Lower leg skin (tissue), 4 donors: ENCODE measurements around the gene MCHR1. TPM values are rescaled to one million over a fixed set of nuclear protein-coding genes. Genes with fewer than 3 reads are reported as not detected.
A peak's percentile ranks its signal among the peaks of the same experiment; 100 is the strongest.

Experiments used
- DNase-seq, 2 donors: peaks; one replicate each; pipeline ENCODE4 v3.0.0-alpha.2; 2019; ENCODE audit warnings: low spot score in 2 of 2
- H3K4me3 ChIP-seq: fragments of 200-600 bp; sonication (generic); 2 replicates; pipeline ENCODE4 v1.5.1; 2017; ENCODE audit warnings: mild to moderate bottlenecking, low read depth; ENCODE audit not compliant: poor library complexity, severe bottlenecking
- CTCF ChIP-seq, 3 donors: fragments of 450-650 bp; IDR thresholded peaks; one replicate each; pipeline ENCODE4 v1.5.1; 2016; ENCODE audit warnings: antibody characterized with exemption in 3 of 3, mild to moderate bottlenecking in 3 of 3, moderate library complexity in 2 of 3
- POLR2A ChIP-seq, 2 donors: fragments of 450-650 bp; IDR thresholded peaks; one replicate each; pipeline ENCODE4 v1.6.1; 2016 to 2017; ENCODE audit warnings: antibody characterized with exemption in 2 of 2, mild to moderate bottlenecking in 1 of 2, moderate library complexity in 1 of 2
- WGBS, 2 donors: methylation state at CpG; one replicate each; pipeline ENCODE4 v1.1.5; 2018; 5-methylcytosine and 5-hydroxymethylcytosine counted together
- intact Hi-C: fragments of 100-400 bp; cut with DNase I; formaldehyde crosslinking; loops from one replicate; pipeline ENCODE4 v1.15.0; 2023; ENCODE audit warnings: low total_unique reads
- total RNA-seq, 4 donors: library from RNA; depleted of rRNA; stranded (reverse); fragments of >200 nt; gene quantifications; one replicate each; pipeline ENCODE4 v1.1.0, GENCODE V29; 2016

Gene MCHR1
- total RNA-seq, 4 donors from 2014 or later, result 0.19 to 0.58 (median 0.41) TPM

DNA sequence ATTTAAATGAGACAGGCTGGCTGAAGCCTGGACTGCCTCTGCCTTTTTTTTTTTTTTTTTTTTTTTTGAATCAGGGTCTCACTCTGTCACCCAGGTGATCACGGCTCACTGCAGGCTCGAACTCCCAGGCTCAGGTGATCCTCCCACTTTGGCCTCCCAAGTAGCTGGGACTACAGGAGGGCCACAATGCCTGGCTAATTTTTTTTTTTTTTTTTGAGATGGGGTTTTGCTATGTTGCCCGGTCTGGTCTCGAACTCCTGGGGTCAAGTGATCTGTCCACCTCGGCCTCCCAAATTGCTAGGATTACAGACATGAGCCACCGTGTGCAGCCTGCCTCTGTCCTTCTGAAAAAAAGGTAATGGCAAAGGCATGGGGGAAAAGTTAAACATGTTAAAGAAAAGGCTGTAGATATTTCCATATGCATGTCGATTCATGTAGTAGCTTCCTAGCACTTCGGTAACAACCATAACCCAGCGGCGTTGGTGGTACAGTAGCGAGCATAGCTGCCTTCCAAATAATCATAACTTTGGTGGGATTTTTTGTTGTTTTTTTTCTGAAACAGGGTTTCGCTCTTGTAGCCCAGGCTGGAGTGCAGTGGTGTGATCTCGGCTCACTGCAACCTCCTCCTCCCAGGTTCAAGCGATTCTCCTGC is 48.8 kb downstream of the MCHR1 start:
- no peak overlapping the region for H3K4me3 ChIP-seq
- TF ChIP-seq POLR2A (IDR thresholded peaks at IDR 0.05) (no peak), CTCF (IDR thresholded peaks at IDR 0.05) (no peak)
- 54 to 59% methylated on average over 14 of the region's 14 CpGs for WGBS, 2 donors
- intact Hi-C loops, result no loop called here
- no peak for DNase-seq

GRCh38 chr22:40728731-40729189 is 49.5 kb downstream of the MCHR1 start:
- no peak overlapping the region for H3K4me3 ChIP-seq
- peak; percentile 83 to 86 for DNase-seq
- 27 to 38% methylated on average over 13 of the region's 13 CpGs for WGBS, 2 donors
- intact Hi-C loops, result no loop called here
- TF ChIP-seq CTCF (IDR thresholded peaks at IDR 0.05) (no peak), POLR2A (IDR thresholded peaks at IDR 0.05) (no peak)

GRCh38 chr22:40729284-40729683 is 50.0 kb downstream of the MCHR1 start:
- TF ChIP-seq CTCF (IDR thresholded peaks at IDR 0.05), result no peak
- no peak for DNase-seq
- WGBS, 2 donors, result 80 to 88% methylated on average over 6 of the region's 6 CpGs
- H3K4me3 ChIP-seq, result no peak overlapping the region
- intact Hi-C loops, result no loop called here

Other genes starting within 250 kb of the MCHR1 start
- gene MRTFA, start 42.8 kb upstream of the MCHR1 start, total RNA-seq, result 100 to 1,000 TPM in 2 of 4 donors, 10 to 100 TPM in 2; 59.7 to 163 (median 111) TPM
- gene SLC25A17, start 139.9 kb downstream of the MCHR1 start, total RNA-seq, result 10 to 100 TPM; 15.4 to 23.0 (median 19.5) TPM
- gene ST13, start 177.2 kb downstream of the MCHR1 start, total RNA-seq, result 100 to 1,000 TPM; 130 to 143 (median 139) TPM
- gene XPNPEP3, start 177.7 kb downstream of the MCHR1 start, total RNA-seq, result 10 to 100 TPM in 3 of 4 donors, 1 to 10 TPM in 1; 8.7 to 11.2 (median 10.6) TPM
- gene DNAJB7, start 182.6 kb downstream of the MCHR1 start, total RNA-seq, result not detected